ENCODE measurements around the gene SRPRA.
"Not testable (repeated sequence)": the region's sequence is repeated elsewhere in the genome, so short reads cannot be mapped to it uniquely, and the experiment has no call there.

Gene SRPRA

DNA sequence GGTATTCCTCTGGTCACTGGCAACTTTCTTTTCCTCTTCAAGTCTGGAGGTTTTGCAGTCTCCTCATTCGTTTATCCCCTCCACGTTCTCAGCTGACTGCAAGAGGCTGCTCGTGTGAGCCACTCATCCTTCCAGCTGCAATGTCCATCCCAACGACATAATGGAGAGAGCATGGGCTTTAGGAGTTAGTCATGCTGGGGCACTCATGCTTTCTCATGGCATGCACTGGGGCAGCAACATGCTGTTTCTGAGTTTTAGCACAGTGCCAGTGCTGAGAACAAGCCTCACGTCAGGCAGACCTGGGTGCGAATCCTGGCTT is 42.3 kb upstream of the SRPRA start:
- in situ Hi-C loops (cut with HindIII; ENCODE audit: low sequenced_read_pairs), result no loop called here
- TF ChIP-seq, protein P1, sequence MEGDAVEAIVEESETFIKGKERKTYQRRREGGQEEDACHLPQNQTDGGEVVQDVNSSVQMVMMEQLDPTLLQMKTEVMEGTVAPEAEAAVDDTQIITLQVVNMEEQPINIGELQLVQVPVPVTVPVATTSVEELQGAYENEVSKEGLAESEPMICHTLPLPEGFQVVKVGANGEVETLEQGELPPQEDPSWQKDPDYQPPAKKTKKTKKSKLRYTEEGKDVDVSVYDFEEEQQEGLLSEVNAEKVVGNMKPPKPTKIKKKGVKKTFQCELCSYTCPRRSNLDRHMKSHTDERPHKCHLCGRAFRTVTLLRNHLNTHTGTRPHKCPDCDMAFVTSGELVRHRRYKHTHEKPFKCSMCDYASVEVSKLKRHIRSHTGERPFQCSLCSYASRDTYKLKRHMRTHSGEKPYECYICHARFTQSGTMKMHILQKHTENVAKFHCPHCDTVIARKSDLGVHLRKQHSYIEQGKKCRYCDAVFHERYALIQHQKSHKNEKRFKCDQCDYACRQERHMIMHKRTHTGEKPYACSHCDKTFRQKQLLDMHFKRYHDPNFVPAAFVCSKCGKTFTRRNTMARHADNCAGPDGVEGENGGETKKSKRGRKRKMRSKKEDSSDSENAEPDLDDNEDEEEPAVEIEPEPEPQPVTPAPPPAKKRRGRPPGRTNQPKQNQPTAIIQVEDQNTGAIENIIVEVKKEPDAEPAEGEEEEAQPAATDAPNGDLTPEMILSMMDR (IDR thresholded peaks at IDR 0.05; ENCODE audit: low read depth, low read length, missing control alignments), result no peak
- no peak overlapping the region for H3K4me3 ChIP-seq (ENCODE audit: low read depth, low read length)
- no peak for DNase-seq (ENCODE audit: low read depth)

DNA sequence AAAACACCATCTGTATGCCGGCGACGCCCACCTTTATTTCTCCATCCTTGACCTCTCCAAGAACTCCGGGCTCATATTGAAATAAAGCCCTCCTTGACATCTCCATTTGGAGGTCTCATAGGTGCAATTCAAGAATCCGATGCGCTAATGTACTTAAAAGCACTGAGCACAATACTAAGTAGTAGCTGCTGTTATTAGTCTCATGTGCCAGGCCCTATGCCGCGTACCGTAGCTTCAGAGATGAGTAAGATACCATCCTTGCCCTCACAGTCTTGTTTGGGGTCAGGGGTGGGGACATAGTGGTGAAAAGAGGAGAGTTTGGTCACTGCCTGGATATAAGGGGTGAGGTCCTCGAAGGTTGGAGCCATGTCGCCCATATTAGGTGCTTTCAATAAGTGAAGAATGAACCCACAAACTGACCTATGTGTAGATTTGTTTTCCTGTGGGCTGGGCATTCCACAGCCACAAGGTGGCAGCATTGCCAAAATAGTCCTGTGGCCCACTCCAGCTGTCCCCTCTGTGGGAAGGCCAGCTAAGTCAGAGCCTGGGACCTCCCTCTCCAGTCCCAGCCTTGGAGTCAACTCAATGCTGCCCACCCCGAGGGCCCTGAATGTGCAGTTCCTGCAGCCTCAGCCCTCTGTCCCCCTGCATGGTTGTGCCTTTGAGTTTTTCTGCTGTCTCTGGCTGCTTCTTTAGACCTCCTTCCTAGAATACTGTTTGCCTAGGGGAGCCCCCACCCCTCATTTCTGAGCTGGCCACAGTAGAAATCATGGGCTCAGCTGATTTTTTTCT is 41.7 kb upstream of the SRPRA start:
- in situ Hi-C loops (cut with HindIII; ENCODE audit: low sequenced_read_pairs), result no loop called here
- no peak overlapping the region for H3K4me3 ChIP-seq (ENCODE audit: low read depth, low read length)
- DNase-seq (ENCODE audit: low read depth), result peak; percentile 55
- TF ChIP-seq, protein P1 (IDR thresholded peaks at IDR 0.05; ENCODE audit: low read depth, low read length, missing control alignments), result peak; percentile 88

DNA sequence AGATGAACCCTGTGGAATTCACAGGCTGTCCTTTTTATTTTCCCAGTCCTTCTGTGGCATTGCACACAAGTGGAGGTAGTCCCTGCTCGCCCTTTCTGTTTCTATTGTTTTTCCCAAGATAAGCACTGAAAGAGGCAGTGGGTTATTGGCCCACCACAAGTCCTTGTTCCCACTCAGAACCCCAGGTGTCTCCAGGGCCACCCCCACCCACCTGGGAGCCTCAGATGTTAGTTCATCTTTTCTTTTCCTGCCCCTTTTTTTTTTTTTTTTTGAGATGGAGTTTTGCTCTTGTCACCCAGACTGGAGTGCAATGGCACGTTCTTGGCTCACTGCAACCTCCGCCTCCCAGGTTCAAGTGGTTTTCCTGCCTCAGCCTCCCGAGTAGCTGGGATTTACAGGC is 40.1 kb upstream of the SRPRA start:
- H3K4me3 ChIP-seq (ENCODE audit: low read depth, low read length); DNase-seq (ENCODE audit: low read depth); in situ Hi-C loops (cut with HindIII; ENCODE audit: low sequenced_read_pairs): not testable (repeated sequence)

DNA sequence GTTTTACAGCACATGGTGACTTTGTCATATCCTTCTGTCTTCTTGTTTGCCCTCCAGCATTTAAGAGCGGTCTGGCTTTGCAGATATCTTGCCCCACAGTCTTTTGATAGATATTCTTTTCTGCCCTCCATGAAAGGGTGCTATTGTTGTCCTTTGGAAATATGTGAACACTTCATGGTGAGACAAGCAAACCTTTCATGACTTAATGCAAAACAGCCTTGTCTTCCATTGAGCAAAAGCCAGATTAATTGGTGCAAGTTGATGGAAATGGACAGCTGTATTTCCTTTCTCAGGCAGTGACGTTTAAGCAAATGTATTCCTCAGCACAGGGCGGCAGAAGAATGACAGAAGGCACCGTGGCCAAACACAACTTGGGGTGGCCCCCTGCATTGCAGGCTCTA is 39.6 kb upstream of the SRPRA start:
- TF ChIP-seq, protein P1 (IDR thresholded peaks at IDR 0.05; ENCODE audit: low read depth, low read length, missing control alignments), result no peak
- no peak overlapping the region for H3K4me3 ChIP-seq (ENCODE audit: low read depth, low read length)
- no peak for DNase-seq (ENCODE audit: low read depth)
- in situ Hi-C loops (cut with HindIII; ENCODE audit: low sequenced_read_pairs), result no loop called here

DNA sequence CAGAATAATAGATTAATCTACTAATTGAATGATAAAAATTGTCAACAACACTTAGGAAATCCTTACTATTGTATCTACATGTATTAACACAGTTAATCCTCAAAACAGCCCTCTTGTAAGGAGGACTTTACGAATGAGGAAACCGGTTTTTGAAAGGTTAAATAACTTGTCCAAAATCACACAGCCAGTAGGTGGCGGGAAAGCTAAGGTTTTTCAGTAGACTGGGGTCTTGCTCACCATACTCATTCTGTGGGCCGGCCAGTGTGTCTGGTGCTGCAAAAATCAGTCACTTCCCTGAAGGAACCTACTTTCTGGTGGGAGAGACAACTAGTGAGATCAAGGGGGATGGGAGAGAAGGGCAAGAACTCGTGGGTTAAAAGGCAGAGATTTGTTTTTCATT is 39.0 kb upstream of the SRPRA start:
- H3K4me3 ChIP-seq (ENCODE audit: low read depth, low read length), result no peak overlapping the region
- in situ Hi-C loops (cut with HindIII; ENCODE audit: low sequenced_read_pairs), result no loop called here
- TF ChIP-seq, protein P1 (IDR thresholded peaks at IDR 0.05; ENCODE audit: low read depth, low read length, missing control alignments), result peak; percentile 60
- DNase-seq (ENCODE audit: low read depth), result peak; percentile 53

DNA sequence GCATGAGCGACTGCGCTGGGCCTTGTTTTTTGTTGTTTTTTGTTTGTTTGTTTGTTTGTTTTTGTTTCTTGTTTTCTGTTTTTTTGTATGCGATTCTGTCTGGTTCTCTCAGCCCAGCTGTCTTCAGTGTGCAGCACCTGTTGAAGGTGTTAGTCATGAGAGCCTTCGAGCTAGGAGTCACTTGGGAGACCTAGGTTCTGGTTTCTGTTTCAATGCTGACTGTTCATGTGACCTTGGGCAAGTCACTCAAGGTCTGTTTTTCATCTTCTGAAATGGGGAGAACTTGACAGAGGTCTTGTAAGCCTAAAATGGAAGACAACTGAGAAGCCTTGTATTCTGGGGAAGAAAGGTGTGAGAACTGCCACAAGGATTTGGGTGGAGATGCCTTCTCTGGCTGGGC is 37.0 kb upstream of the SRPRA start:
- DNase-seq (ENCODE audit: low read depth), result no peak
- H3K4me3 ChIP-seq (ENCODE audit: low read depth, low read length), result no peak overlapping the region
- TF ChIP-seq, protein P1 (IDR thresholded peaks at IDR 0.05; ENCODE audit: low read depth, low read length, missing control alignments), result no peak
- in situ Hi-C loops (cut with HindIII; ENCODE audit: low sequenced_read_pairs), result no loop called here

DNA sequence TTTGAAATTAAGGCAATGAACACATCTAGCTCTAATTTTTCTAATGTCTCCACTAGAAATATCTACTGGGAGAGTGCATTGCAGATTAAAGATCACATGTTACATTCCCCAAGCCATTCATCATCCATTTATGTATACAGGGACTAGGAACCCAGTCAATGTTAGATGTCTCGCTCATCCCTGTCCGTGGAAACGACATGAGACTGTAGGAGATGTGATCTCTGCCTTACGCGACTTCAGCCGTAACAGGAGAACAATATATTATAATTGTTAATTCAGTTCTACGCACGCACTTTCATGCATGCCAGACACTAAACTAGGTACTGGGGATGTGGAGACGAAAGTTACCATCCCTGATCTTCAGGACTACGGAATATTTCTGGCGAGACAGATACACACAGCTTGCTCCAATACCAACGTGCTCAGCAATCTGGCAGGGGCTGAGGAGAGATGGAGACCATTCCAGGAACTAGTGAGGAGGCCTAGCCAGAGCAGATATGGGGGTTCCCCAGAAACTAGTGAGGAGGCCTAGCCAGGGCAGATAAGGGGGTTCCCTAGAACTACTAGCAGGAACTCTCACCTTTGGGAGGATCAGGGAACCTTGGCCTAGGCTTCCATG is 35.9 kb upstream of the SRPRA start:
- in situ Hi-C loops (cut with HindIII; ENCODE audit: low sequenced_read_pairs), result no loop called here
- TF ChIP-seq, protein P1 (IDR thresholded peaks at IDR 0.05; ENCODE audit: low read depth, low read length, missing control alignments), result no peak
- DNase-seq (ENCODE audit: low read depth), result no peak
- H3K4me3 ChIP-seq (ENCODE audit: low read depth, low read length), result peak overlapping the region; percentile 73
